Activated T-cell treated with anti-CD3 and anti-CD28 coated beads, Interleukin-2, amount 50 U/mL, for 1 hour (primary cell): ENCODE data around the gene UBE2M.
"Not testable (repeated sequence)": the region's sequence is repeated elsewhere in the genome, so short reads cannot be mapped to it uniquely, and the experiment has no call there.

Source experiments
- DNase-seq: peaks from one replicate; pipeline ENCODE4 v3.0.0-alpha.2; 2020

UBE2M gene

DNA sequence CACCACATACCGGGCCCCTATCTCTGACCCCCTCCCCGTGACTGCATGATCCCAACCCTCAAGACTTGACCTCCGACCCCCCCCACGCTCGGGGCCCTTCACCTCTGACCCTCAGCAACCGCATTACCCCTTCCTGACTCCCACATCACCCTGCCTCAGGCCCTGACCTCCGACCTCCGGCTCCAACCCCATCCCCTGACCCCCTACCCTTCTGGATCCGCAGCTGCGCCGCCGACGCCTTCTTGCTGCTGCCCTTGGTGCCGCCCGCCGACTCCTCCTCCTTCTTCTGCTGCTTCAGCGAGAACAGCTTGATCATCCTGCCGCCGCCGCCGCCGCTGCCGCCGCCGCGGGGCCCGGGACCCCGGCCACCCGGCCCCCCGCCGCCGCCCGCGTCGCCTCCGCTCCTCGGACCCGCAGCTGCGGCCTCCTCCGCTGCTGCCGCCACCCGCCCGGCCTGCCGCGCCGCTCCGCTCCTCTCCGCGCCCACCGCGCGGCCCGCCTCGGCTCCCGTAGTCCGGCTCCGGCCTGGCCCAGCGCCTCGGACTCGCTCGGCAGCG lies at the start of gene UBE2M:
Gene UBE2M, minus strand, starts transcription at position 546 of the 557 bp plus-strand sequence. Its CDS starts 230 bp downstream, at position 316.
- DNase-seq: no peak

DNA sequence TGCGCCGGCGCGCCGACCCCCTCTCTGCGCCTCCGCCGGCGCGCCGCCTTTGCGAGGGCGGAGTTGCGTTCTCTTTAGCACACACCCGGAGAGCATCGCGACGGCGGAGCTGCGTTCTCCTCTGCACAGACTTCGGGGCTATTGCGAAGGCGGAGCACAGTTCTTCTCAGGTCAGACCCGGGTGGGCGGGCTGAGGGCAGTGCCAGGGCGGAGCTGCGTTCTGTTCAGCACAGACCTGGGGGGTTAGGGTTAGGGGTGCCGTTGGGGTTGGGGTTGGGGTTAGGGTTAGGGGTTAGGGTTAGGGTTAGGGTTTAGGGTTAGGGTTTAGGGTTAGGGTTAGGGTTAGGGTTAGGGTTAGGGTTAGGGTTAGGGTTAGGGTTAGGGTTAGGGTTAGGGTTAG lies 48.8 kb upstream of the UBE2M start:
- not testable (repeated sequence) for DNase-seq

DNA sequence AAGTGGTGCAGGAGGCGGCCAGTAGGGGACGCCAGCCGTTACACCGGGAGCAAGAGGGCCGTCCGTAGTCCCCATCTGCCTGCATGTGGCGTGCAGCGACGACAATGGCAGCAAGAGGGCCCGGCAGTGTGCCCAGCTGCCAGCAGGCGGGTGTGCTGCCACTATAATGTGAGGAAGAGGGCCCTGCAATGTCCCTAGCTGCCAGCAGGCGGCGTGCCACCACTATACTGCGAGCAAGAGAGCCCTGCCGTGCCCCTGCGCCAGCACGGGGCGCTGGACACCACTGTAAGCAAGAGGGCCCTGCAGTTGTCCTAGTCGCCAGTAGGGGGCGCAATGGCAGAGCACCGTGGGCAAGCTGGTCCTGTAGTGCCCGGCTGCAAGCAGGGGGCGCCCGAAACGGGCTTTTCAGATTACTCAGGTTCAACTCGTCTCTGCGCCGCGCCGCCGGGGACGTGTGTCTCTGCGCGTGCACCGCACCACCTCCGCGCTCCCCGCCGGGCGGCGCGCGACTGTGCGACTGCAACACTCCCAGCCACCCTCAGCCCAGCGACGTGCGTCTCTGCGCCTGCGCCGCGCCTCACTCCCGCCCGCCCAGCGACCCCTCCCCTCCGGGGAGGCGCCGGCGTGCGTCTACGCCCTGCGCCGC lies 48.0 kb upstream of the UBE2M start:
- not testable (repeated sequence) for DNase-seq

DNA sequence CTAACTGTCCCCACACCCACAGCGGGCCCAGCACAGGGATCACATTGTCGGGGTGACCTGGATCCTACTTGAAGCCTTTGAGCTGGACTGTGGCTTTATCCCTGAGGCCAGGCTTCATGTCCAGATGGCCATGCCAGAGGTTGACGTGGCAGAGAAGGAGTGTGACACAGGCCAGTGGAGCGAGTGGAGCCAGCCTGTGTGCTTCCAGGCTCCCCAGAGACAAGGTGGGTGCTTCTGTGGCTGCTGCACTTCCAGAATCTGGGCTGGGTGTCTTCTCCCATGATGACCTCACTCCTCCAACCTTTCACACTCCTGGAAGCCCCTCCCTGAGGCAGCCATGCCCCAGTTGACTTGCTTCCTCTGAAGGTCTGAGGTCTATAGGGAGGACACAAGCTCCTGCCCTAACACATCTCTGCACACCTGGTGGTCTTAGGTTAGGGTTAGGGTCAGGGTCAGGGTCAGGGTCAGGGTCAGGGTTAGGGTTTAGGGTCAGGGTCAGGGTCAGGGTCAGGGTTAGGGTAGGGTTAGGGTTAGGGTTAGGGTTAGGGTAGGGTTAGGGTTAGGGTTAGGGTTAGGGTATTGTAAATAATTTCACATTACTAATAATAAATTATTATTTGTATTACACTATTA lies 27.8 kb upstream of the UBE2M start:
- DNase-seq: no peak

DNA sequence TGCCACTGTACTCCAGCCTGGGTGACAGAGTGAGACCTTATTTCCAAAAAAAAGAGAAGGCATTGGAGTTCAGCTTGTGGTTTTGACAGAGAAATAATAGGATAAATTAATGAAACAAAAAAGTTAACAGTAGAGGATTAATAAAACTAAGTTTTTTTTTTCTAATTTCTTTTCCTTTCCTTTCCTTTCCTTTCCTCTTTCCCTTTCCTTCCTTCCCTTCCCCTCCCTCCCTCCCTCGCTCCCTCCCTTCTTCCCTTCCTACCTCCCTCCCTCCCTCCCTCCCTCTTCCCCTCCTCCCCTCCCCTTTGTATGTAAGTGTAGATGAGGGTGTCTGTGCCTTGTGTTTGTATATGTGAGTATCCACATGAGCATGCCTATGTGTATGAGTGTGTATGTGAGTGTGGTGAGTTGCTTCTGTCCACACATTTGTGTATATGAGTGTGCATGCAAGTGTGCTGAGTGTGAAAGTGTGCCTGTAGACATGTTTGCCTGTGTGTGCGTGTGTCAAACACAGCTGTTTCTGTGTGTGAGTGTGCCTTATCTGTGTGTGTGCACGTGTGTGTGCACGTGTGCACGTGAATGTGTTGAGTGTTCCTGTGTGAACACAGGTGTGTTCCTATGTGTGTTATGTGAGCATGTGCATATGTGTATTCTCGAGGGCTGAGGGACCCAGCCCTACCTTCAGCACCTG lies 27.2 kb upstream of the UBE2M start:
- DNase-seq: no peak

DNA sequence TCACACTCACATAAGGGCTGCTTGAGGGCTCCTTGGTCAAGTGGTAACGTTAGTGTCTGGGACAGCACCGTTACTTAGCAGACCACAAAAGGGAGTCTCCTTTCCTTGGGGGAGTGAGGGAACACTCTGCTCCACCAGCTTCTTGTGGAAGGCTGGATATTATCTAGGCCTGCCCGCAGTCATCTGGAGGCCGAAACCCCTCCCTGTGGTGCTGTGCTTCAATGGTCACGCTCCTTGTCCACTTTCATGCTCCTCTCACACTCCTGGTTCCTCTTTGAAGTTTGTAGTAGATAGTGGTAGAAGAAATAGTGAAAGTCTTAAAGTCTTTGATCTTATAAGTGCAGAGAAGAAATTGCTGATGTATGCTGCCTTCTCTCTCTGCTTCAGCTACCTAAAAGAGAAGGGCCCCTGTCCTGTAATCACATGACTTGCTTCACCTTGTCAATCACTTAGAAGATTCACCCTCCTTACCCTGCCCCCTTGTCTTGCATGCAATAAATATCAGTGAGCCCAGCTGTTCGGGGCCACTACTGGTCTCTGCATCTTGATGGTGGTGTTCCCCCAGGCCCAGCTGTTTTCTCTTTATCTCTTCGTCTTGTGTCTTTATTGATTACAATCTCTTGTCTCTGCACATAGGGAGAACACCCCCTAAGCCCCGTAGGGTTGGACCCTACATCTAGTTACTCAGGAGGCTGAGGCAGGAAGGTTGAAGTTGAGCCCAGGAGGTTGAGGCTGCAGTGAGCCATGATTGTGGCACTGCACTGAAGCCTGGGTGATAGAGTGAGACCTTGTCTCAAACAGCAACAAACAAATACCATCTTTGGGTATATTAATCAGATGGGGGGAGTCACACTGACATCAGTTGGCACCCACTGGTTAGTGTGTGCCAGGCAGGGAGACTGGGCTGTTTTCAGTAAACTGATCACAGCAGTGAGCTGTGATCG lies 26.4 kb upstream of the UBE2M start:
- no peak for DNase-seq

DNA sequence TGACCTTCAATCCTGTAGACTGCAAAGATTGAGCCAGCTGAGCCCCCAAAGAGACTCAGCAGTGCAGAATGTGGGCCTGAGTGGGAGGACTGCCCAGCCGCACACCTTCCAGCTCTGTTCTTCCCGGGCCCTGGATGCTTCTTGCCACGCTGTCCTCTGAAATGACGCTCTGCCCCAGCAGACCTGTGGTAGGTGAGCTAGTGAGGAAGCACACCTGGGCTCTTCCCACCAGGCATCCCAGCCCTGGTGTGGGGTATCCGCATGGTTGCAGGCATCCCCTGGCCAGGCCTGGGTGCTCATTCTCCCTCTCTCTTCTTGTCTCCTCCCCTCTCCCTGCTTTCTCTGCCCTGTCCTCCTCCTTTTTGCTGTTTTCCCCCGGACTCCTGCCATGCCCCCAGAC lies 24.6 kb upstream of the UBE2M start:
- DNase-seq: no peak

DNA sequence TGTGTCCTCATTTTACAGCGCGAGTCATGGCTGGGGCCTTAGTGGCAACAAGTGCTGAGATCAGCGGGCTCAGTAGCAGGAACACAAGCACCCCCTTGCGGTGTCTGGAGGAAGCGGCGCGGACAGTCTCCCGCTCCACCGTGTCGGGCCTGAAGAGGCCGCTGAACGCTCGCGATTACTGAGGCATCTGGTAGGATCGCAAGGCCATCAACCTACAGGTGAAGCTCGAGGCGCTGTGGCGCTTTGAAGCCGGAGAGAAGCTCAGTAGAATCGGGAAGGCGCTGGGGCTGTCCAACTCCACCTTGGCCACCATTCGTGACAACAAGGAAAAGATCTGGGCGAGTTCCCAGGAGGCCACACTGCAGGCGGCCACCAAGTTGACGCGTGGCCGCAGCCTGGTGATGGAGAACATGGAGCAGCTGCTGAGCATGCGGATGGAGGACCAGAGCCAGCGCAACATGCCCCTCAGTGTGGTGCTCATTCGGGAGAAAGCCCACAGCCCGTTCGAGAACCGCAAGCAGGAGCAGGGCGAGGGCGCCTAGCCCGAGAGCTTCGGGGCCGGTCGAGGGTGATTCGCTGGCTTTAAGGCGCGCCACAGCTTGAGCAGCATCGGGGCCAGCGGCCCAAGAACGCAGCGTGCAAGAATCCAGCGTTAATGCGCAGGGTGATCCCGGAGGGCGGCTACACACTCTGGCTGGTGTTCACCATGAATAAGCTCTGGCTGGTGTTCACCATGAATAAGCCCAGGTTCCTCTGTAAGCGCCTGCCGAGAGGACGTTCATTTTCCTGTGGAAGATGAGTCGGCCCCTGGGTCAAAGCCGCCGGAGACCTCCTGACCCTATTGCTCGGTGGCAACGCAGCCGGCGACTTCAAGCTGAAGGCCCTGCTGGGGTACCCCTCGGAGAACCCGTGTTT lies 23.1 kb upstream of the UBE2M start:
- peak; percentile 92 for DNase-seq

DNA sequence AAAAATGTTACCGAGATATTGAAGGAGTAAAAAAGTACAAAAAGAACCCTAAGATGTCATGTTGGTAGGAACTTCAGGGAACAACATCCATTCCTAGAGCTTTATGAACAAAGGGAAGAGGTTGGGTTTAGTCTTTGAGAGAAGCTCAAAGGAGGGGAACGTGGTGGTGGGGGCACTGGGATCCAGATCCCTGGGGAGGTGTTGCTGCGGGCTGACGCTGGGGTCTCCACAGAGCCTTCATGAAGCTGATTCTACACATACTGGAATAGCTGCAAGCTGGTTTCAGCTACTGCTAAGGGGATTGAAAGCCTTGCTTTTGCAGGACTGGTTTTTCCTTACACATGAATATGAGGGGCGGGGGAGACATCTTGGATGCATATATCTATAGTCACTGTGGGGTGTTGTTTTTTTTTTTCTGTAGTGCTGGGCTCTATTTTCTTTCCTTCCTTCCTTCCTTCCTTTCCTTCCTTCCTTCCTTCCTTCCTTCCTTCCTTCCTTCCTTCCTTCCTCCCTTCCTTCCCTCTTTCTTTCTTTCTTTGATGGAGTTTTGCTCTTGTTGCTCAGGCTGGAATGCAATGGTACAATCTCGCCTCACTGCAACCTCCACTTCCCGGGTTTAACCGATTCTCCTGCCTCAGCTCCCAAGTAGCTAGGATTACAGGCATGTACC lies 21.2 kb upstream of the UBE2M start:
- no peak for DNase-seq

DNA sequence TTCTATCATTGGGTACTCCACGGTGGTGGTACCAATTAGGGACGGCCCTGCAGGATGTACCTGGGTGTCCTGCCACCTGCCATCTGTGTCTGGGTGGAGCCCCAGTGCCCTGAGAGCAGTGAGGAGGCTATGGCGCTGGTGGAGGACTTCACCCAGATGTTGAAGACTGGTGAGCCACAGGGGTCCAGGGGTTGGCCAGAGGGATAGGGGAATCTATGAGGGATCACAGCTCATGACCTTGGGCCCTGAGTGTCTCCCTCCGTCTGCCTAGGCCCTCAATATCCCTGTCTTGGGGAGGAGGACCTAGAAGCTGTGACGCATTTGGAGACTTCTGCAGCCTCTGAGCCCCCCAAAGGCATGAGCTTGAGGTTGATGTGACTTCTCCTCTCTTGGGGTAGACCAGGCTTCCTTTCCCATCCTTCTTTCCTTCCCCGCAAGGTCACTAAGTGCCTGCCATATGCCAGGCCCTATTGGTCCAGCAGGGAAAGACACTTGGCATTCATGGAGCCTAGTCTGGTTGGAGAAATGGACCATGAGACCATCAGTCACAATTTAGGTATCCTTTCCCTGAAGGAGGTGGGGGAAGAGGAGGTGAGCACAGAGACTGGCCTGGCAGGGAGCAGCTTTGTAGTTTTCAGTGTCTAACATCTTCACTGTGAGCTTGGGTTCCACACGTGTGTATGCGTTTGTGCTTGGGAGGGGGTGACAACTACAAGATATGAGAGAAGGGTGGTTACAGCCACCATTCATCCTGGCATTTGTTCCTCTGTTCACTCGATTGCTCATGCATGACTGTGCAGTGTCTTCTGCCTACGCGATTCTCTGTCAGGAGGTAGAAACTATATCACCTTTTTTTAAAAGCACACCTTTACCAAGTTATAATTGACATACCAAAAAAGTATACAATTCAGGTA lies 19.9 kb upstream of the UBE2M start:
- DNase-seq: no peak

DNA sequence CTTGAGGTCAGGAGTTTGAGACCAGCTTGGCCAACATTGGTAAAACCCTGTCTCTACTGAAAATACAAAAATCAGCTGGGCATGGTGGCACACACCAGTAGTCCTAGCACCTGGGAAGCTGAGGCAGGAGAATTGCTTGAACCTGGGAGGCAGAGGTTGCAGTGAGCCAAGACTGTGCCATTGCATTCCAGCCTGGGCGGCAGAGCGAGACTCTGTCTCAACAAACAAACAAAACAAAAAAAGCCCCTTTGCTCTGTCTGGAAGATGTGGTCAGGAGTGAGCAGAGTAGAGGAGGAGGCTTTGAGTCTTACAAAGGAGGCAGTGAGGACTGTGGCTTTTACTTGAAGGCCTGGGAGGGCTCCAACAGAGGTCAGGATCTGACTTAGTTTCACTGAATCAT lies 19.2 kb upstream of the UBE2M start:
- DNase-seq: not testable (repeated sequence)

DNA sequence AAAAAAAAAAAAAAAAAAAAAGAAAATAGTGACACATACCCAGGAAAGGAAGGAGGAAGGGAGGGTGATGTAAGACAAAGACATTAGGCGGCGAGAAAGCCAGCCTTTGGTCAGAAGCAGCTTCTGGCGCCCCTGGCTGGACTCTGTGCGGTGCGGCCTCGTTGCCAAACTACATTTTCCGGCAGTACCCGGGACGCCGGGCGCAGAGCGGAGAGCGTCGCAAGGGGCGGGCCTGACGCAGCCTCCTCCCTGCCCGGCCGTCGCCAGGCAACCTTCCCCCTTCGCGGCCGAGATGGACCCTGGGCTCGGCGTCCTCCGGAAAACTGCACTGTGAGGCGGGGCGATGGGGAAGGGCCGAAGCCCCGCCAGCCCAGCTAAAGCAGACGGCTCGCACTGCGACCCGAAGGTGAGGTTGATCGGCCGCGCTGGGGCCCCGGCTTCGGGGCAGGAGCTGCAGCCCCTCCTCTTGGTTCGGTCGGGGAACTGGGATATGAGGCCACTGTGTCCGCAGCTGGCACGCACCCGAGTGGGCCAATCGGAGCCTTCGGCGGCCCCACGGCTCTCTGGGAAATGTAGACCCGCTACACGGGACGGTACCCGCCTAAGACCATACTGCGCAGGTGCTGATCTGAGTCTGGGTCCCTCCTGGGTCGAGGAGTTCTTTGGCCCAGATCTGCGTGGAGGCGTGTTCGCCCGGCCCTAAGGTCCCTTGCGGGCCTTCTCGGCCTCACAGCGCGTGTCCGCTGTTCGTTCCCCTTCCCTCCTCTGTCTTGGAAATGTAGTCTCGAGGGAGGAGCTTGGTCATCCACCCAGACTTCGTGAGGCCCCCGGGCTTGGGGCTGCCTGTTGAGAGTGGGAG lies 17.0 kb upstream of the UBE2M start:
- peak; percentile 78 for DNase-seq

DNA sequence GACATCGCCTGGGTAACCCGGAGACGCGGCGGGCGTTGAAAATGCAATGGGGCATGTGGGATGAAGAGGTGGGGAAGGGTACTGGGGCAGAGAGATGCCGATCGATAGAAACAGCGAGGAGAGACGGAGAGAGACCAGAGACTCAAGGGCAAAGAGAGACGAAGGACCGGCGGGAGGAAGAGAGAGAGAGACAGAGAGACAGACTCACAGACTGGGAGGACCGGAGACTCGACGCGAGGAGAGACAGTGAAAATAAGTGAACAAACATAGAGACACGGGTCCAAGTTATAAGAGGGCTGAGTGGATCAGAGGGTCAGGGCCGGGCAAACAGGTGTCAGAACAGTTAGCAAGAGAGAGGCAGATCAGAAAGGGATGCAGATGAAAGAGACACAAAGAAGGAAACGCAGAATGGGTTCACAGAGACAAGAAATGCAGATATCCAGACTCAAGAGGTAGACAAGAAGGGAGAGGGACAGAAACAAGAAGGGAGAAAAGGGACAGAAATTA lies 15.3 kb upstream of the UBE2M start:
- DNase-seq: no peak

DNA sequence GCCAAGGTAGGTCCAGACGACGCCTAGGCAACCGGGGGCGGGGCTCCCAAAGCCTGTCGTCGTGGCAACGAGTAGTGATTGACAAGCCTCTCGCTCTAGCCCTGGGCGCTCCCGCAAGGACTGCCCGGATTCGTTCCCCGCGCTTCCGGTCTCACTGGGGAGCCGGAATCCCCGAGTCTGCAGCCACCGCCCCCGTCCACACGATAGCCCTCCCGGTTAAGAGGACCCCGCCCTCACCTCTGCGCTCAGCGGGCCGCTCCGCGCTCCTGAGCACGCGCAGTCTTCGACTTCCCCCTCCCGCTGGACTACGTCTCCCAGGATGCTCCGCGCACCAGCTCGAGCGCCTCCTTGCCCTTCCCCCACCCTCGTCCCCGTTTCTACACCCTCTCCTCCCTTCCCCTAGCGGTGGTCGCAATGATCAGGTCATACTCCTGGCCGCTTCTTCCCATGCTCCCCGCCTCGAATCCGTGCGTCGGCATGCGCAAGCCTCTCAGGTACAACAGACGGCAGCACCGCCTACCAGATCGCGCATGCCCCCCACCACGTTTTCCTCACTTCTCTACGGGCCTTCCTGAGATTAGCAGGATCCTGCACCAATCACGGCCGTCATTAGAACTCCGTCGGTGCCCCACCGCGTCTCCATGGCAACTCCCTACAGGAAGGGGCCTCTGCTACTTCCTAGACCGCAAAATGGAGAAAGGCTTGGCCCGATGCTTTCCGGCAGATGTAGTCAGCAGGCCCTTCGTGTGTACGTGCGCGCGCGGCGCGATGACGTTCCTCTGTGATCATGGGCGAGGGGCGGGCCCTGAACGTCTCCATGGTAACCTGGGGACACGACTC lies 14.6 kb upstream of the UBE2M start, which contains the start of gene MZF1:
Gene MZF1, minus strand, starts transcription at position 518 of the 840 bp plus-strand sequence. CDS start 1,946 bp downstream, outside the sequence.
- peak; percentile 100 for DNase-seq

DNA sequence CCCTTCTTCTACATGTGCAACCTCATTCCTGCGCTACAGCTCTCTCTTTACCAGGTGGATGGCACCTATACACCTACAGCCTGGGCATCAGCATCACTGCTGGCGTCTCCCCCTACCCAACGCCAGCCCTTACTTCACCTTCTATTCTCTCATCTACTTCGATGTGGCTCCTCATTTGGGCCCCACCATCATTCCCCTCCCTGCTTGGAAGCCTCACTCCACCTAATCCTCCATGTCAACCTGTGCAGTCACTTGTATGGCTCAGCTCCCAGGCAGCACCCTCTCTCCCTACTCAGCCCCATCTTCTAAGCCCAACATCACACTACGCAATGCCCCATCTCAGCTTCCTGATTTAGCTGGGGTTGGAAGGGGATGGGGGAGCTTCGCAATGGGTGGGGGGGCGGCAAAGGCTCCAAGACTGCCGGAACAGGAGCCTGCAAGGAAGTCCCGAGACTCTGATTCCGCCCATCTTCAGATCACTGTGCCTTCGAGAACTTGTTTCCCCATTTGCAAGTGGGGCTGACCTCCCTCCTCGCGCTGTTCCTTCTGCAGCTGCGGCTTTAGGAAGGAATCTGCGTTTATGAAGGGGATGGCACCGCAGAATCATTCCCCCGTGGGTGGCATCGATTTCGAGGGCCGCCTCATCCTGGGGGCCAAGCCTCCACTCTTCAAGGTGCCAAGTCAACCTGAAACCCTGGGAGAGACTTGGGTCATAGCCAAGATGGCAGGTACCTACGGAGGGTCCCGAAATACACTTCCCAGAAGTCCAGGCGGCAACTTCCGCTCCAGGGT lies 13.8 kb upstream of the UBE2M start:
- DNase-seq: no peak

DNA sequence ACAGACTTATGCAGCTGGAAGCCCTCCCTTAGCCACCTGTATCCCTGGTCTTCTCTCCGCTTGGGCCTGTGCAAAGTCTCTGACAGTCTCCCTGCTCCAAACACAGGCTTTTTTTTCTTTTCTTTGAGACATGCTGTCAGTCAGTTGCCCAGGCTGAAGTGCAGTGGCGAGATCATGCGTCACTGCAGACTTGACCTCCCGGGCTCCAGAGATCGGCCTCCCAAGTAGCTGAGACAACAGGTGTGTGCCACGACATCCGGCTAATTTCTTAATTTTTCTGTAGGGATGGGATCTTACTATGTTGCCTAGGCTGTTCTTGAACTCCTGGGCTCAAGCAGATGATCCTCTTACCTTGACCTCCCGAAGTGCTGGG lies 13.2 kb upstream of the UBE2M start:
- DNase-seq: peak; percentile 16
